Measurements from ENCODE around the gene PROSER3. TPM values are rescaled to one million over a fixed set of nuclear protein-coding genes. Genes with fewer than 3 reads are reported as not detected.

The PROSER3 gene
- total and polyA plus RNA-seq, 2 donors (not counting 3 experiments of a cell fraction or from before 2014, with no cell fraction given) = 18.3 to 28.3 TPM

- Histone ChIP-seq H3K9ac (replicated peaks; ENCODE audit: extremely low read depth, insufficient read depth, low read length) (no peak overlapping the region), H3K4me1 (ENCODE audit: control insufficient read depth, extremely low read depth, insufficient read depth, low read length) (no peaks in the 10 kb centered on the region), H3K79me2 (ENCODE audit: control insufficient read depth, insufficient read depth, low read length) (no peaks in the 10 kb centered on the region), H3K27ac (ENCODE audit: insufficient read depth, low read depth, low read length) (no peak overlapping the region), H3K27me3 (ENCODE audit: control insufficient read depth in 2 of 2, insufficient read depth in 2 of 2, low read length in 2 of 2) (no peaks in the 10 kb centered on the region), H3K4me3 (replicated peaks in 1 of 3; ENCODE audit: insufficient read depth in 1 of 3, low read depth in 1 of 3, low read length in 3 of 3) (no peak overlapping the region), H4K20me1 (replicated peaks; ENCODE audit: control insufficient read depth, extremely low read depth, insufficient read depth, low read length) (no peaks in the 10 kb centered on the region), H3K9me3 (replicated peaks; ENCODE audit: control insufficient read depth, insufficient read depth, low read length) (no peaks in the 10 kb centered on the region), H3K9me1 (replicated peaks; ENCODE audit: control insufficient read depth, extremely low read depth, insufficient read depth, low read length) (no peaks in the 10 kb centered on the region), H2AFZ (ENCODE audit: low read depth, low read length) (no peak overlapping the region), H3K36me3 (ENCODE audit: control insufficient read depth in 2 of 2, extremely low read depth in 1 of 2, insufficient read depth in 2 of 2, low read length in 2 of 2) (no peaks in the 10 kb centered on the region), H3K4me2 (ENCODE audit: insufficient read depth, low read length) (no peak overlapping the region)
- intact Hi-C loops (cut with micrococcal nuclease) = no loop called here
- BruUV-seq (replicated peaks) = no TSS peak
- dilution Hi-C loops (cut with MboI; ENCODE audit: extremely low pct_ligation_motif_present, low sequenced_read_pairs) = no loop called here
- FAIRE-seq (no peak), DNase-seq (ENCODE audit: low read depth, low spot score) (no peak)
- no peak for TF ChIP-seq EZH2 (IDR thresholded peaks at IDR 0.05; ENCODE audit: borderline replicate concordance, low read depth, low read length, severe bottlenecking)
- no peak for TF ChIP-seq MYC (IDR thresholded peaks at IDR 0.05; ENCODE audit: low read depth, low read length)
- no peak for TF ChIP-seq MAX (IDR thresholded peaks at IDR 0.05; ENCODE audit: insufficient read depth, insufficient read length)
- no peak for TF ChIP-seq GATA2 (IDR thresholded peaks at IDR 0.05; ENCODE audit: insufficient read depth, insufficient read length, low read depth, low read length)
- ChIA-PET POLR2A (no interaction called here), CTCF (interaction anchor here (0.7 to 2.5 kb wide), 4 partner anchors 10 to 308 kb away, joined by 3 to 54 read pairs (median 4); no protein-coding TSS in a partner anchor)
These were observed 60.5 kb downstream of the PROSER3 start for GRCh38 chr19:35818445-35818844.

Other genes starting within 250 kb of the PROSER3 start
- gene DMKN, start 244.5 kb upstream of the PROSER3 start, total RNA-seq = not detected in 2 replicates
- not detected in 2 replicates for gene DMKN, start 244.5 kb upstream of the PROSER3 start, polyA plus RNA-seq
- gene SBSN, start 229.9 kb upstream of the PROSER3 start, total RNA-seq = not detected in 2 replicates
- not detected in 2 replicates for gene SBSN, start 229.9 kb upstream of the PROSER3 start, polyA plus RNA-seq
- not detected in 2 replicates for gene GAPDHS, start 224.7 kb upstream of the PROSER3 start, total RNA-seq
- not detected in 2 replicates for gene GAPDHS, start 224.7 kb upstream of the PROSER3 start, polyA plus RNA-seq
- gene TMEM147, start 212.6 kb upstream of the PROSER3 start, total RNA-seq = 75.8 and 76.1 TPM in 2 replicates
- 214 and 246 TPM in 2 replicates for gene TMEM147, start 212.6 kb upstream of the PROSER3 start, polyA plus RNA-seq
- gene ATP4A, start 194.5 kb upstream of the PROSER3 start, total RNA-seq = not detected in 2 replicates
- gene ATP4A, start 194.5 kb upstream of the PROSER3 start, polyA plus RNA-seq = not detected in 2 replicates
- not detected in 2 replicates for gene PMIS2, start 172.0 kb upstream of the PROSER3 start, total RNA-seq
- gene PMIS2, start 172.0 kb upstream of the PROSER3 start, polyA plus RNA-seq = not detected in 2 replicates
- 17.5 and 19.0 TPM in 2 replicates for gene HAUS5, start 145.4 kb upstream of the PROSER3 start, total RNA-seq
- gene HAUS5, start 145.4 kb upstream of the PROSER3 start, polyA plus RNA-seq = 8.9 and 9.2 TPM in 2 replicates
- 97.3 and 99.2 TPM in 2 replicates for gene RBM42, start 129.1 kb upstream of the PROSER3 start, total RNA-seq
- gene RBM42, start 129.1 kb upstream of the PROSER3 start, polyA plus RNA-seq = 78.3 and 81.4 TPM in 2 replicates
- 0.95 and 1.5 TPM in 2 replicates for gene ETV2, start 116.4 kb upstream of the PROSER3 start, total RNA-seq
- gene ETV2, start 116.4 kb upstream of the PROSER3 start, polyA plus RNA-seq = 1.0 and 2.1 TPM in 2 replicates
- 300 and 327 TPM in 2 replicates for gene COX6B1, start 109.9 kb upstream of the PROSER3 start, total RNA-seq
- gene COX6B1, start 109.9 kb upstream of the PROSER3 start, polyA plus RNA-seq = 692 and 759 TPM in 2 replicates
- not detected in 2 replicates for gene UPK1A, start 91.7 kb upstream of the PROSER3 start, total RNA-seq
- gene UPK1A, start 91.7 kb upstream of the PROSER3 start, polyA plus RNA-seq = 0.13 TPM in 1 of 2 replicates, not detected in the other
- not detected in 2 replicates for gene ZBTB32, start 53.6 kb upstream of the PROSER3 start, total RNA-seq
- not detected in 2 replicates for gene ZBTB32, start 53.6 kb upstream of the PROSER3 start, polyA plus RNA-seq
- gene KMT2B, start 40.2 kb upstream of the PROSER3 start, total RNA-seq = 37.2 and 40.0 TPM in 2 replicates
- 28.4 and 30.1 TPM in 2 replicates for gene KMT2B, start 40.2 kb upstream of the PROSER3 start, polyA plus RNA-seq
- gene IGFLR1, start 15.7 kb upstream of the PROSER3 start, total RNA-seq = 2.6 and 3.4 TPM in 2 replicates
- gene IGFLR1, start 15.7 kb upstream of the PROSER3 start, polyA plus RNA-seq = 7.6 and 11.8 TPM in 2 replicates
- 5.6 and 10.5 TPM in 2 replicates for gene U2AF1L4, start 12.8 kb upstream of the PROSER3 start, total RNA-seq
- 13.5 and 15.0 TPM in 2 replicates for gene U2AF1L4, start 12.8 kb upstream of the PROSER3 start, polyA plus RNA-seq
- 65.6 and 70.1 TPM in 2 replicates for gene PSENEN, start 12.5 kb upstream of the PROSER3 start, total RNA-seq
- gene PSENEN, start 12.5 kb upstream of the PROSER3 start, polyA plus RNA-seq = 60.0 and 86.8 TPM in 2 replicates
- gene LIN37, start 9.6 kb upstream of the PROSER3 start, total RNA-seq = 11.3 and 15.5 TPM in 2 replicates
- 21.4 and 21.9 TPM in 2 replicates for gene LIN37, start 9.6 kb upstream of the PROSER3 start, polyA plus RNA-seq
- gene HSPB6, start 1.1 kb upstream of the PROSER3 start, total RNA-seq = 2.7 and 6.2 TPM in 2 replicates
- 2.3 and 3.4 TPM in 2 replicates for gene HSPB6, start 1.1 kb upstream of the PROSER3 start, polyA plus RNA-seq
- 18.4 and 32.8 TPM in 2 replicates for gene ARHGAP33, start 17.4 kb downstream of the PROSER3 start, total RNA-seq
- gene ARHGAP33, start 17.4 kb downstream of the PROSER3 start, polyA plus RNA-seq = 11.0 and 11.7 TPM in 2 replicates
- gene PRODH2, start 54.7 kb downstream of the PROSER3 start, total RNA-seq = not detected in 2 replicates
- gene PRODH2, start 54.7 kb downstream of the PROSER3 start, polyA plus RNA-seq = not detected in 2 replicates
- not detected in 2 replicates for gene NPHS1, start 94.3 kb downstream of the PROSER3 start, total RNA-seq
- gene NPHS1, start 94.3 kb downstream of the PROSER3 start, polyA plus RNA-seq = not detected in 2 replicates
- not detected in 2 replicates for gene KIRREL2, start 98.7 kb downstream of the PROSER3 start, total RNA-seq
- gene KIRREL2, start 98.7 kb downstream of the PROSER3 start, polyA plus RNA-seq = not detected in 2 replicates
- gene APLP1, start 110.4 kb downstream of the PROSER3 start, total RNA-seq = 6.2 and 9.0 TPM in 2 replicates
- gene APLP1, start 110.4 kb downstream of the PROSER3 start, polyA plus RNA-seq = 13.0 and 15.1 TPM in 2 replicates
- 7.6 and 8.7 TPM in 2 replicates for gene NFKBID, start 142.4 kb downstream of the PROSER3 start, total RNA-seq
- gene NFKBID, start 142.4 kb downstream of the PROSER3 start, polyA plus RNA-seq = 5.5 and 6.7 TPM in 2 replicates
- gene HCST, start 144.4 kb downstream of the PROSER3 start, total RNA-seq = not detected in 2 replicates
- gene HCST, start 144.4 kb downstream of the PROSER3 start, polyA plus RNA-seq = not detected in 2 replicates
- gene TYROBP, start 150.1 kb downstream of the PROSER3 start, total RNA-seq = not detected in 2 replicates
- gene TYROBP, start 150.1 kb downstream of the PROSER3 start, polyA plus RNA-seq = not detected in 2 replicates
- 15.9 and 17.3 TPM in 2 replicates for gene LRFN3, start 178.2 kb downstream of the PROSER3 start, total RNA-seq
- 4.1 and 5.8 TPM in 2 replicates for gene LRFN3, start 178.2 kb downstream of the PROSER3 start, polyA plus RNA-seq
- gene SDHAF1, start 237.0 kb downstream of the PROSER3 start, total RNA-seq = 8.4 and 10.3 TPM in 2 replicates
- gene SDHAF1, start 237.0 kb downstream of the PROSER3 start, polyA plus RNA-seq = 16.2 and 16.5 TPM in 2 replicates